Occipital lobe (tissue), 2 donors: ENCODE measurements around the gene WBP1L. TPM values are rescaled to one million over a fixed set of nuclear protein-coding genes. Genes with fewer than 3 reads are reported as not detected.
"Not testable (repeated sequence)": the region's sequence is repeated elsewhere in the genome, so short reads cannot be mapped to it uniquely, and the experiment has no call there.

ENCODE experiments used
- DNase-seq: peaks from one replicate; lab custom pipeline; 2025; lab: John Stamatoyannopoulos, UW
- total RNA-seq: library from RNA; depleted of rRNA; stranded (reverse); fragments of >200 nt; gene quantifications from one replicate; pipeline ENCODE4 v1.2.3, GENCODE V29; 2014

The WBP1L gene
- 31.5 TPM for total RNA-seq

- peak; percentile 98 for DNase-seq
These were observed at the start of gene WBP1L for GRCh38 chr10:102743588-102744373. Gene WBP1L (plus strand): TSS chr10:102743948. CDS start chr10:102744054, 106 bp downstream.

GRCh38 chr10:102695401-102695800 lies 48.3 kb upstream of the WBP1L start:
- not testable (repeated sequence) for DNase-seq

- no peak for DNase-seq
These were observed 47.0 kb upstream of the WBP1L start for GRCh38 chr10:102696736-102697135.

- no peak for DNase-seq
These were observed 44.9 kb upstream of the WBP1L start for GRCh38 chr10:102698894-102699293.

- no peak for DNase-seq
These were observed 42.5 kb upstream of the WBP1L start for GRCh38 chr10:102701272-102701671.

GRCh38 chr10:102701796-102702195 lies 42.0 kb upstream of the WBP1L start:
- DNase-seq = no peak

- DNase-seq = no peak
These were observed 41.0 kb upstream of the WBP1L start for GRCh38 chr10:102702742-102703141.

- DNase-seq = no peak
These were observed 38.8 kb upstream of the WBP1L start for GRCh38 chr10:102704915-102705314.

GRCh38 chr10:102705531-102705930 lies 38.2 kb upstream of the WBP1L start:
- DNase-seq = no peak

GRCh38 chr10:102710609-102711008 lies 33.1 kb upstream of the WBP1L start:
- DNase-seq = no peak

- no peak for DNase-seq
These were observed 31.7 kb upstream of the WBP1L start for GRCh38 chr10:102712089-102712488.

- DNase-seq = no peak
These were observed 30.8 kb upstream of the WBP1L start for GRCh38 chr10:102712843-102713538.

- no peak for DNase-seq
These were observed 30.3 kb upstream of the WBP1L start for GRCh38 chr10:102713539-102713813.

- peak; percentile 98 for DNase-seq
These were observed 29.7 kb upstream of the WBP1L start, which contains the start of gene ARL3 for GRCh38 chr10:102713814-102714620. Gene ARL3 (minus strand): TSS chr10:102714397. CDS start chr10:102714275, 122 bp downstream.

GRCh38 chr10:102714621-102715455 lies 28.9 kb upstream of the WBP1L start, which contains the start of gene SFXN2:
Gene SFXN2 (plus strand): TSS chr10:102714636. CDS start chr10:102726637, 12,001 bp downstream.
- DNase-seq = no peak

- DNase-seq = no peak
These were observed 27.9 kb upstream of the WBP1L start for GRCh38 chr10:102715880-102716279.

- DNase-seq = not testable (repeated sequence)
These were observed 26.7 kb upstream of the WBP1L start for GRCh38 chr10:102716900-102717565.

- no peak for DNase-seq
These were observed 25.5 kb upstream of the WBP1L start for GRCh38 chr10:102718220-102718619.

- no peak for DNase-seq
These were observed 23.4 kb upstream of the WBP1L start for GRCh38 chr10:102720337-102720736.

GRCh38 chr10:102720775-102721301 lies 22.9 kb upstream of the WBP1L start:
- DNase-seq = no peak
